ENCODE data around the gene ITPK1.

DNA sequence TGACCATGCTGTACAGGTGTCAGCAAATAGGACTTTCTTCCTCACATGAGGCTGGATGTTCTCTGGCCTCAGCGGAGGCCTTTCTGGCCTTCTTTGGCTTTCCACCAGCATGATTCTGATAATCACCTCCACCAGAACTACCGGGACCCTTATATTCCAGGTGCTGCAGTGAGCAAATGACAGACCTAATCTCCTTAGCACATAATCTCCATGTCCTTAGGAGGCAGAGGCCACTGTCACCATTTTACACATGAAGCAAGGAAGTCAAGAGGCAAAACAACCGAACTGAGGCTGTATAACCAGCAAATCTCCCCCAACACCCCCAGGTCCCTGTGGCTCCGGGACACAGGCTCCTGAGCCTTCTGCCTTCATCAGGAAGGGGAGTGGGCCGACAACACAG lies 91.2 kb downstream of the ITPK1 start:
- TF ChIP-seq CTCF (IDR thresholded peaks at IDR 0.05) = no peak
- no peak for TF ChIP-seq EP300 (IDR thresholded peaks at IDR 0.05; ENCODE audit: low read depth)

Measured in transverse colon (tissue), 3 donors.